SK-N-SH (cell line): ENCODE measurements around the gene SOCS4. TPM values are rescaled to one million over a fixed set of nuclear protein-coding genes. Genes with fewer than 3 reads are reported as not detected.

Experiments used
- CTCF ChIA-PET: fragments of 300-600, 350-600 bp; formaldehyde crosslinking; extraction: SDS; loops from one replicate; lab custom pipeline; 2021; lab: Yijun Ruan, JAX
- POLR2A ChIA-PET: fragments of 350-600 bp; sonication (Branson Sonifier 250); formaldehyde crosslinking; extraction: SDS; loops from one replicate; lab custom pipeline; 2020; ENCODE audit warnings: antibody characterized with exemption, inconsistent platforms; lab: Yijun Ruan, JAX
- DNase-seq: peaks from one replicate; pipeline ENCODE4 v3.0.0; 2012
- H2AFZ ChIP-seq: fragments of 200-600 bp; sonication (generic); 2 replicates; pipeline ENCODE4 v1.8.1; 2016; ENCODE audit warnings: antibody characterized with exemption, mild to moderate bottlenecking, low read depth
- H3F3A ChIP-seq: fragments of 200-600 bp; sonication (generic); replicated peaks from 2 replicates; pipeline ENCODE3; 2016; ENCODE audit warnings: antibody characterized with exemption, mild to moderate bottlenecking; ENCODE audit not compliant: insufficient read depth
- H3K27ac ChIP-seq, 2 experiments: fragments of 200-500 bp in 1 of 2; fragments of 200-600 bp in 1 of 2; sonication (Bioruptor generic) in 1 of 2; sonication (generic), shearing (Covaris generic) in 1 of 2; 2 replicates each; pipeline versions ENCODE4 v1.5.1 to v1.6.1; 2014 to 2016; ENCODE audit warnings: low read depth in 2 of 2, inconsistent platforms in 1 of 2, low read length in 1 of 2, mild to moderate bottlenecking in 1 of 2, mixed read lengths in 1 of 2
- H3K27me3 ChIP-seq: fragments of 200-600 bp; sonication (generic), shearing (Covaris generic); 2 replicates; pipeline ENCODE4 v1.6.1; 2016; ENCODE audit warnings: mixed run types; ENCODE audit not compliant: insufficient read depth
- H3K36me3 ChIP-seq, 2 experiments: fragments of 200-500 bp in 1 of 2; fragments of 200-600 bp in 1 of 2; sonication (Bioruptor generic) in 1 of 2; sonication (generic) in 1 of 2; replicated peaks in 1 of 2; 2 replicates each; pipeline versions ENCODE3 to v1.5.1; 2014 to 2016; ENCODE audit warnings: low read length in 1 of 2, mild to moderate bottlenecking in 1 of 2; ENCODE audit not compliant: insufficient read depth in 2 of 2, control insufficient read depth in 1 of 2
- H3K4me1 ChIP-seq, 2 experiments: fragments of 200-500 bp in 1 of 2; fragments of 200-600 bp in 1 of 2; sonication (Bioruptor generic) in 1 of 2; sonication (generic), shearing (Covaris generic) in 1 of 2; 2 replicates each; pipeline versions ENCODE4 v1.5.1 to v1.6.1; 2014 to 2016; ENCODE audit warnings: low read depth in 1 of 2, low read length in 1 of 2, mixed run types in 1 of 2; ENCODE audit not compliant: insufficient read depth in 2 of 2, control insufficient read depth in 1 of 2
- H3K4me2 ChIP-seq: fragments of 200-600 bp; sonication (generic), shearing (Covaris generic); 2 replicates; pipeline ENCODE4 v1.6.1; 2017; ENCODE audit warnings: mixed run types
- H3K4me3 ChIP-seq, 2 experiments: fragments of 200-500 bp in 1 of 2; fragments of 200-600 bp in 1 of 2; sonication (Bioruptor generic) in 1 of 2; sonication (generic), shearing (Covaris generic) in 1 of 2; 2 replicates each; pipeline versions ENCODE4 v1.5.1 to v1.8.1; 2014 to 2016; ENCODE audit warnings: low read depth in 2 of 2, inconsistent platforms in 1 of 2, low read length in 1 of 2, mild to moderate bottlenecking in 1 of 2, mixed read lengths in 1 of 2, moderate library complexity in 1 of 2
- H3K79me2 ChIP-seq: fragments of 200-600 bp; sonication (generic); 2 replicates; pipeline ENCODE4 v1.8.1; 2017; ENCODE audit warnings: mild to moderate bottlenecking; ENCODE audit not compliant: insufficient read depth
- H3K9ac ChIP-seq: fragments of 200-600 bp; sonication (generic); 2 replicates; pipeline ENCODE4 v1.6.1; 2017; ENCODE audit warnings: mixed run types
- H3K9me2 ChIP-seq: fragments of 200-600 bp; sonication (generic); 2 replicates; pipeline ENCODE4 v1.6.1; 2017; ENCODE audit warnings: mixed run types
- H3K9me3 ChIP-seq: fragments of 200-600 bp; sonication (generic); 2 replicates; pipeline ENCODE4 v1.6.1; 2017; ENCODE audit warnings: mixed run types, mild to moderate bottlenecking, moderate library complexity
- H4K20me1 ChIP-seq: fragments of 200-600 bp; sonication (generic); 2 replicates; pipeline ENCODE4 v1.6.1; 2017; ENCODE audit warnings: mild to moderate bottlenecking, mixed run types; ENCODE audit not compliant: insufficient read depth
- CTCF ChIP-seq: fragments of 200-600 bp; sonication (generic); IDR thresholded peaks from 2 replicates; pipeline ENCODE4 v1.6.1; 2017; ENCODE audit warnings: antibody characterized with exemption, mild to moderate bottlenecking, moderate library complexity
- FOXJ3 ChIP-seq: sonication (generic); formaldehyde crosslinking; IDR thresholded peaks from 2 replicates; pipeline ENCODE4 v1.5.1; 2020; ENCODE audit warnings: mild to moderate bottlenecking, missing genetic modification reagents
- GABPA ChIP-seq: IDR thresholded peaks from 2 replicates; pipeline ENCODE4 v1.4.0; 2012; ENCODE audit warnings: low read depth, mild to moderate bottlenecking
- GATA2 ChIP-seq: sonication (generic); formaldehyde crosslinking; IDR thresholded peaks from 2 replicates; pipeline ENCODE4 v1.5.0; 2020; ENCODE audit warnings: mild to moderate bottlenecking, missing genetic modification reagents
- IRF3 ChIP-seq: fragments of 150-350 bp; IDR thresholded peaks from 2 replicates; pipeline ENCODE4 v1.6.1; 2016; ENCODE audit warnings: mild to moderate bottlenecking, low read depth, low read length
- JUND ChIP-seq: IDR thresholded peaks from 2 replicates; pipeline ENCODE4 v1.4.0; 2012
- MAX ChIP-seq: IDR thresholded peaks from 2 replicates; pipeline ENCODE4 v1.4.0; 2012; ENCODE audit warnings: low read depth
- MXI1 ChIP-seq: IDR thresholded peaks from 2 replicates; pipeline ENCODE4 v1.6.1; 2012; ENCODE audit warnings: mild to moderate bottlenecking, low read depth, low read length, improper control_type of control experiment
- NFIC ChIP-seq: IDR thresholded peaks from 2 replicates; pipeline ENCODE4 v1.4.0; 2012; ENCODE audit warnings: borderline replicate concordance
- NRF1 ChIP-seq: IDR thresholded peaks from 2 replicates; pipeline ENCODE4 v1.6.1; 2012; ENCODE audit warnings: low read depth, mild to moderate bottlenecking, low read length
- POLR2AphosphoS5 ChIP-seq: IDR thresholded peaks from 2 replicates; pipeline ENCODE4 v1.6.1; 2012; ENCODE audit warnings: low read depth, low read length
- RCOR1 ChIP-seq: fragments of 150-350 bp; IDR thresholded peaks from 2 replicates; pipeline ENCODE4 v1.6.1; 2017; ENCODE audit warnings: antibody characterized with exemption, low read length
- REST ChIP-seq: IDR thresholded peaks from 2 replicates; pipeline ENCODE4 v1.6.1; 2012; ENCODE audit warnings: mild to moderate bottlenecking, low read depth, low read length, moderate library complexity
- RFX5 ChIP-seq: IDR thresholded peaks from 2 replicates; pipeline ENCODE4 v1.6.1; 2012; ENCODE audit warnings: mild to moderate bottlenecking, improper control_type of control experiment, low read length
- SIN3A ChIP-seq: IDR thresholded peaks from 2 replicates; pipeline ENCODE4 v1.6.1; 2012; ENCODE audit warnings: low read depth, mild to moderate bottlenecking, low read length, moderate library complexity, borderline replicate concordance
- TAF1 ChIP-seq: IDR thresholded peaks from 2 replicates; pipeline ENCODE4 v1.6.1; 2012; ENCODE audit warnings: low read depth, mild to moderate bottlenecking, low read length, moderate library complexity, borderline replicate concordance
- TCF12 ChIP-seq: IDR thresholded peaks from 2 replicates; pipeline ENCODE4 v1.4.0; 2012
- TEAD4 ChIP-seq: IDR thresholded peaks from 2 replicates; pipeline ENCODE4 v1.4.0; 2012; ENCODE audit warnings: mild to moderate bottlenecking, borderline replicate concordance; ENCODE audit not compliant: insufficient read depth
- USF1 ChIP-seq: IDR thresholded peaks from 2 replicates; pipeline ENCODE4 v1.4.0; 2012; ENCODE audit warnings: low read depth, borderline replicate concordance
- YY1 ChIP-seq: IDR thresholded peaks from 2 replicates; pipeline ENCODE4 v1.4.0; 2012; ENCODE audit warnings: low read depth, mild to moderate bottlenecking
- WGBS: methylation state at CpG from one replicate; pipeline ENCODE4 v1.1.6; 2017; ENCODE audit warnings: low lambda C conversion rate; 5-methylcytosine and 5-hydroxymethylcytosine counted together
- polyA plus RNA-seq, 3 experiments: library from polyadenylated mRNA; depleted of rRNA; stranded (reverse); fragments of >200 nt; gene quantifications; 2 replicates each; pipeline ENCODE4 v1.2.3, GENCODE V29; 2012

SOCS4 gene
- polyA plus RNA-seq, 1 of the 3 experiments (the other 2 are of a cell fraction), result 2.2 TPM

GRCh38 chr14:55054098-55054497 is 27.1 kb downstream of the SOCS4 start:
- Histone ChIP-seq H3K9ac (no peak overlapping the region), H3K9me2 (no peaks in the 10 kb centered on the region), H3K36me3 (peaks cover 22 to 56% of the 10 kb centered on the region in 2 experiments), H3K4me1 (peaks cover 7 to 19% of the 10 kb centered on the region in 2 experiments; a peak in 3 of 4 replicates), H3K4me3 (no peak overlapping the region), H3F3A (peaks cover 21% of the 10 kb centered on the region), H4K20me1 (peaks cover 55% of the 10 kb centered on the region), H2AFZ (no peak overlapping the region), H3K27me3 (no peaks in the 10 kb centered on the region), H3K9me3 (no peaks in the 10 kb centered on the region), H3K4me2 (no peak overlapping the region), H3K79me2 (peaks cover 72% of the 10 kb centered on the region), H3K27ac (no peak overlapping the region)
- no peak for DNase-seq
- ChIA-PET POLR2A (no interaction called here), CTCF (interaction anchor here (0.7 kb wide), 1 partner anchor 14 kb away, joined by 3 read pairs; no protein-coding TSS in a partner anchor)
- TF ChIP-seq TCF12 (no peak), POLR2AphosphoS5 (no peak), MAX (no peak), RFX5 (no peak), USF1 (no peak), TEAD4 (no peak), GABPA (no peak), JUND (no peak)
- 97% methylated on average over 13 of the region's 13 CpGs for WGBS

- Histone ChIP-seq H3K4me3 (no peak overlapping the region), H2AFZ (no peak overlapping the region), H3K4me1 (peaks cover 11 to 14% of the 10 kb centered on the region in 2 experiments; a peak in 3 of 4 replicates), H3F3A (peaks cover 7% of the 10 kb centered on the region), H3K27ac (no peak overlapping the region), H4K20me1 (peaks cover 91% of the 10 kb centered on the region), H3K79me2 (peaks cover 100% of the 10 kb centered on the region), H3K27me3 (no peaks in the 10 kb centered on the region), H3K9me2 (no peaks in the 10 kb centered on the region), H3K9ac (no peak overlapping the region), H3K4me2 (no peak overlapping the region), H3K9me3 (no peaks in the 10 kb centered on the region), H3K36me3 (peaks cover 44 to 87% of the 10 kb centered on the region in 2 experiments)
- over 99% methylated on average over 5 of the region's 5 CpGs for WGBS
- TF ChIP-seq FOXJ3 (no peak), MXI1 (no peak), YY1 (no peak), RCOR1 (no peak), REST (no peak), POLR2AphosphoS5 (no peak), IRF3 (no peak), JUND (no peak), TAF1 (no peak), CTCF (no peak), GATA2 (CRISPR knock-in tag) (no peak), NRF1 (no peak), TCF12 (no peak), SIN3A (no peak), NFIC (no peak), GABPA (no peak)
- CTCF ChIA-PET, result interaction anchor here (1.0 kb wide), 1 partner anchor 11 kb away, joined by 4 read pairs; no protein-coding TSS in a partner anchor
- DNase-seq, result no peak
- POLR2A ChIA-PET, result no interaction called here
Measured at GRCh38 chr14:55057919-55058318, 30.9 kb downstream of the SOCS4 start.
